Activated T-helper 17 cell treated with anti-CD3 and anti-CD28 coated beads, Interleukin-2, amount 50 U/mL, for 72 hours (primary cell): Measurements from ENCODE around the gene WASF2. TPM values are rescaled to one million over a fixed set of nuclear protein-coding genes. Genes with fewer than 3 reads are reported as not detected.

ENCODE experiments used
- ATAC-seq: fragments of 150-1000 bp; cut with Tn5 transposase; replicated peaks from 2 replicates; pipeline ENCODE4 v1.10.0; 2021; ENCODE audit warnings: mild to moderate bottlenecking, moderate library complexity
- H3K27ac Mint-ChIP-seq: one replicate; pipeline ENCODE4 v1.8.0; 2022; ENCODE audit warnings: mixed read lengths
- H3K27me3 Mint-ChIP-seq: one replicate; pipeline ENCODE4 v1.8.0; 2022; ENCODE audit warnings: mixed read lengths
- H3K36me3 Mint-ChIP-seq: one replicate; pipeline ENCODE4 v1.8.0; 2022; ENCODE audit warnings: low read depth, mild to moderate bottlenecking, mixed read lengths
- H3K4me1 Mint-ChIP-seq: one replicate; pipeline ENCODE4 v1.8.0; 2022; ENCODE audit warnings: mixed read lengths
- H3K4me3 Mint-ChIP-seq: one replicate; pipeline ENCODE4 v1.8.0; 2022; ENCODE audit warnings: mild to moderate bottlenecking, mixed read lengths
- H3K9me3 Mint-ChIP-seq: one replicate; pipeline ENCODE4 v1.8.0; 2022; ENCODE audit warnings: mixed read lengths
- total RNA-seq, 2 donors: library from RNA; stranded (reverse); gene quantifications; one replicate each; pipeline ENCODE4 v1.2.3, GENCODE V29; 2022

The WASF2 gene
- total RNA-seq, 2 donors from 2014 or later = 85.7 to 125 TPM

GRCh38 chr1:27526569-27527222 is 36.7 kb upstream of the WASF2 start:
- no peaks in the 10 kb centered on the region for H3K9me3 Mint-ChIP-seq
- peaks cover 48% of the 10 kb centered on the region for H3K4me1 Mint-ChIP-seq
- peaks cover 42% of the 10 kb centered on the region for H3K36me3 Mint-ChIP-seq
- H3K27me3 Mint-ChIP-seq = no peaks in the 10 kb centered on the region
- peak overlapping the region; percentile 92 for H3K27ac Mint-ChIP-seq
- peak; percentile 30 for ATAC-seq
- H3K4me3 Mint-ChIP-seq = peak overlapping the region; percentile 95

GRCh38 chr1:27525296-27526272 is 35.6 kb upstream of the WASF2 start:
- H3K4me3 Mint-ChIP-seq = peak overlapping the region; percentile 95
- H3K4me1 Mint-ChIP-seq = peaks cover 51% of the 10 kb centered on the region
- peaks cover 43% of the 10 kb centered on the region for H3K36me3 Mint-ChIP-seq
- no peaks in the 10 kb centered on the region for H3K27me3 Mint-ChIP-seq
- no peaks in the 10 kb centered on the region for H3K9me3 Mint-ChIP-seq
- ATAC-seq = peak; percentile 34
- H3K27ac Mint-ChIP-seq = peak overlapping the region; percentile 92

DNA sequence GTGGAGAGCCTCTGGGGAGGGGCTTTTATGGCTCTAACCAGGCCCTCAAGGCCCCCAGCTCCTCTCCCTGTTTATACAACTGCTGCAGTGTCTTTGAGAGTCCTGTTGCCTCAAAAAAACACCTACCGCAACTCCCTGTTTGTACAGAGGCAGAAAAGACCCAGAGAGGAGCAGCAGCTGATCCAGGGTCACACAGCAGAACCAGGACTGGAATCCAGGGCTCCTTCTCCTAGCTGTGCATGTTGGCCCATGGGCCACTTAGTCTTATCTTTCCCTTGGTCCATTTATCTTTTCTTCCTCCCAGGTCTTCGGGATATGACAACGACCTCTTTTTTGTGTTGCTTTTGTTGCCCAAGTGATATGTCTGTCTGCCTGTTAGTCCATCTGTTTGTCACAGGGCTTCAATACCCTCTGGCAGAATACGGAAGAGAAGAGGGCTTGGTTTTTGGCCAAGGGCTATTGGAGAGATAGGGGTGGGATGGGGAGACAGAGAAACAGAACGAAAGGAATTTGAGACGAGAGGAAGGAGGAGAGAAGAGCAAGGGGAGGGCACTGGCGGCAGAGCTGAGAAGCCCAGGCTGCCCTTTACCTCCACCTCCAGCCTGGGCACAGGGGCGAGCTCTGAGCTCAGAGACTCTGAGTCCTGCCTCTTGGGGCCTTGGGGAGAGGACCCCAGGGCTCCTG is 33.5 kb upstream of the WASF2 start:
- Mint-ChIP-seq H3K27me3 (no peaks in the 10 kb centered on the region), H3K4me3 (peak overlapping the region; percentile 95), H3K36me3 (peaks cover 34% of the 10 kb centered on the region), H3K27ac (peak overlapping the region; percentile 92), H3K4me1 (peaks cover 42% of the 10 kb centered on the region), H3K9me3 (no peaks in the 10 kb centered on the region)
- ATAC-seq = no peak

- Mint-ChIP-seq H3K4me3 (peak overlapping the region; percentile 95), H3K9me3 (no peaks in the 10 kb centered on the region), H3K27me3 (no peaks in the 10 kb centered on the region), H3K27ac (peak overlapping the region; percentile 92), H3K36me3 (peaks cover 32% of the 10 kb centered on the region), H3K4me1 (peaks cover 43% of the 10 kb centered on the region)
- peak; percentile 64 for ATAC-seq
These were observed 32.7 kb upstream of the WASF2 start for GRCh38 chr1:27522432-27523336.

GRCh38 chr1:27521861-27522431 is 32.0 kb upstream of the WASF2 start:
- H3K36me3 Mint-ChIP-seq = peaks cover 31% of the 10 kb centered on the region
- no peaks in the 10 kb centered on the region for H3K27me3 Mint-ChIP-seq
- peak overlapping the region; percentile 92 for H3K27ac Mint-ChIP-seq
- ATAC-seq = peak; percentile 8
- H3K9me3 Mint-ChIP-seq = no peaks in the 10 kb centered on the region
- peaks cover 43% of the 10 kb centered on the region for H3K4me1 Mint-ChIP-seq
- peak overlapping the region; percentile 95 for H3K4me3 Mint-ChIP-seq

DNA sequence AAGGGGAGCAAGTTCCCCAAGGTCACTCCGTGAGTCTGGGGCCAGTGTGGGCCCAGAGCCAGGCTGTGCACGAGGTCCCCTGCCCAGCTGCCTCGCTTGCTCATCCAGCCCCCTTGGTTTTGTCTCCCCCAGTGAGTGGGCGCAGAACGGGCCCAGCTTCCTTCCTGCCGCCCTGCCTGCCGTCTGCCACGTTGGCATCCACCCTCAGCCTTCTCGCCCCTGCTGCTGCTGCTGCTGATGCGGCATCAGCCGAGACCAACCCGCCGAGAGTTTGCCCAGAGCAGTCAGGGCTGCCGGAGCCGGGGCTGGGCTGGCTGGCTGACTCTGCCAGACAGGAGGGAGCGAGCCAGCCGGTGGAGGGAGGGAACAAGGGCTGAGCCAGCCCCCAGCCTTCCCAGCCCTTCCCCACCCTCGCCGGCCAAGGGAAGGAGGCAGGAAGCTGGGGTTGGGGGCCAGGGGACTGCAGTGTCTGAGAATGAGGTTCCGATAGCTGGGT is 31.4 kb upstream of the WASF2 start:
- Mint-ChIP-seq H3K27ac (peak overlapping the region; percentile 92), H3K36me3 (peaks cover 26% of the 10 kb centered on the region), H3K4me3 (peak overlapping the region; percentile 95), H3K27me3 (no peaks in the 10 kb centered on the region), H3K4me1 (peaks cover 38% of the 10 kb centered on the region), H3K9me3 (no peaks in the 10 kb centered on the region)
- ATAC-seq = peak; percentile 14

DNA sequence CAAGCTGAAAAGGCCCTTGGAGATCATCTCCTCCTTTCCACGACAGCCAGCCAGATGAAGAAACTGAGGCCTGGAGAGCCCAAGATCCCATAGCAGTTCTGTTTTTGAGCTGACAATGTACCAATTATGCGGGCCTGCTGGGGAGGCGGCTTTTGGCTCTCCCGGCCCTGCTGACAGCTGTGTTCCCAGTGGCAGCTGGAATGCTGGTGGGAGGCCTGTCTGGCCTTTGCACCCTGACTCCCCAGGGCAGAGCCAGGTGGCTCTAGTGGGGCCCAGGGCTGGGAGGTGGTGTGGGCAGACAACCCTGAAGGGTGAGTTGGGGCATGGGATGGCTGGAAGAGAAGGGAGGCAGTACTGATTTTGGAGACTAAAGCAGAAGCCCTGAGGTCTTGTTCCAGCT is 30.7 kb upstream of the WASF2 start:
- peaks cover 19% of the 10 kb centered on the region for H3K36me3 Mint-ChIP-seq
- H3K9me3 Mint-ChIP-seq = no peaks in the 10 kb centered on the region
- H3K27me3 Mint-ChIP-seq = no peaks in the 10 kb centered on the region
- peak overlapping the region; percentile 95 for H3K4me3 Mint-ChIP-seq
- peak overlapping the region; percentile 92 for H3K27ac Mint-ChIP-seq
- no peak for ATAC-seq
- peaks cover 31% of the 10 kb centered on the region for H3K4me1 Mint-ChIP-seq

GRCh38 chr1:27519331-27520258 is 29.6 kb upstream of the WASF2 start:
- H3K27me3 Mint-ChIP-seq = no peaks in the 10 kb centered on the region
- H3K4me3 Mint-ChIP-seq = peak overlapping the region; percentile 95
- peaks cover 24% of the 10 kb centered on the region for H3K4me1 Mint-ChIP-seq
- no peak for ATAC-seq
- no peaks in the 10 kb centered on the region for H3K9me3 Mint-ChIP-seq
- peaks cover 18% of the 10 kb centered on the region for H3K36me3 Mint-ChIP-seq
- H3K27ac Mint-ChIP-seq = peak overlapping the region; percentile 92

- peaks cover 17% of the 10 kb centered on the region for H3K4me1 Mint-ChIP-seq
- H3K27ac Mint-ChIP-seq = peak overlapping the region; percentile 26
- H3K4me3 Mint-ChIP-seq = no peak overlapping the region
- no peak for ATAC-seq
- peaks cover 11% of the 10 kb centered on the region for H3K36me3 Mint-ChIP-seq
- no peaks in the 10 kb centered on the region for H3K27me3 Mint-ChIP-seq
- no peaks in the 10 kb centered on the region for H3K9me3 Mint-ChIP-seq
These were observed 28.8 kb upstream of the WASF2 start for GRCh38 chr1:27518808-27519207.

DNA sequence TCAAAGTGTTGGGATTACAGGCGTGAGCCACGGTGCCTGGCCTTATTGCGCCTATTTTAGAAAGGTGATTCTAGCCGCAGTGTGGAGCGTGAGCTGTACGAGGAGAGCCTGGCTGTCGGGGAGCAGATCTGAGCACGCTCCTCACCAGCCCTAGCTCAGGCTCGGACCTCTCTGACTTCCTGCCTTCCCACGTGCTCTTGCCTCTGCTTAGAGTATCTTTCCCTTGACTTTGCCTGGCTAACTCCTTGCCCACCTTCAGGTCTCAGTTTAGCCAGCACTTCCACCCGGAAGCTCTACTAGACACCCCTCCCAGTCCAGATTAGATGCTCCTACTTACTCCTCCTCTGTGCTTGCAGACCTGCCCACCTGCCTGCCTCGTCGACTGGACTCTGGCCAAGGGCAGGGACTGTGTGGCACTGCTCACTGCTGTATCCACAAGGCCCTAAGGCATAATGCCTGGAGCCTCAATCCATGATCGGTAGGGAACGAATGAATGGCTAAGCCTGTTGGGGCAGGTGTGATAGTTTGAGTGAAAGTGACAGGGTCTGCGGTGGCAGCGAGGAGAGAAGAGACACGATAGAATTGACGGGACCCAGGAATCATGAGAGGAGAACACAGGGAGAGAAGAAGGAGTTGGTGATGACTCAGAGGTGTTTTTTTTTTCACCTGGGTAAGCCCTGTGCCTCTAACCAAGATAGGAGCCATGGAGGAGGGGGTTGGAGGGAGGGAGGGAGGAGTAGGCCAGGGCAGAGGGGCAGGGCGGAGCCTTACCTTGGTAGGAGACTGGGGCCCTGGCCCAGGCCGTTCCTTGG is 28.1 kb upstream of the WASF2 start:
- ATAC-seq = no peak
- H3K36me3 Mint-ChIP-seq = peaks cover 11% of the 10 kb centered on the region
- no peaks in the 10 kb centered on the region for H3K9me3 Mint-ChIP-seq
- no peaks in the 10 kb centered on the region for H3K27me3 Mint-ChIP-seq
- H3K27ac Mint-ChIP-seq = no peak overlapping the region
- H3K4me3 Mint-ChIP-seq = no peak overlapping the region
- H3K4me1 Mint-ChIP-seq = peaks cover 17% of the 10 kb centered on the region

- Mint-ChIP-seq H3K4me1 (peaks cover 16% of the 10 kb centered on the region), H3K36me3 (peaks cover 8% of the 10 kb centered on the region), H3K4me3 (no peak overlapping the region), H3K27me3 (no peaks in the 10 kb centered on the region), H3K9me3 (no peaks in the 10 kb centered on the region), H3K27ac (peak overlapping the region; percentile 66)
- ATAC-seq = no peak
These were observed 27.3 kb upstream of the WASF2 start for GRCh38 chr1:27517301-27517700.

GRCh38 chr1:27515626-27516025 is 25.7 kb upstream of the WASF2 start:
- Mint-ChIP-seq H3K4me1 (peaks cover 8% of the 10 kb centered on the region), H3K4me3 (no peak overlapping the region), H3K27ac (no peak overlapping the region), H3K9me3 (no peaks in the 10 kb centered on the region), H3K27me3 (no peaks in the 10 kb centered on the region), H3K36me3 (no peaks in the 10 kb centered on the region)
- no peak for ATAC-seq
